ENCODE data around the gene KCNG3.

DNA sequence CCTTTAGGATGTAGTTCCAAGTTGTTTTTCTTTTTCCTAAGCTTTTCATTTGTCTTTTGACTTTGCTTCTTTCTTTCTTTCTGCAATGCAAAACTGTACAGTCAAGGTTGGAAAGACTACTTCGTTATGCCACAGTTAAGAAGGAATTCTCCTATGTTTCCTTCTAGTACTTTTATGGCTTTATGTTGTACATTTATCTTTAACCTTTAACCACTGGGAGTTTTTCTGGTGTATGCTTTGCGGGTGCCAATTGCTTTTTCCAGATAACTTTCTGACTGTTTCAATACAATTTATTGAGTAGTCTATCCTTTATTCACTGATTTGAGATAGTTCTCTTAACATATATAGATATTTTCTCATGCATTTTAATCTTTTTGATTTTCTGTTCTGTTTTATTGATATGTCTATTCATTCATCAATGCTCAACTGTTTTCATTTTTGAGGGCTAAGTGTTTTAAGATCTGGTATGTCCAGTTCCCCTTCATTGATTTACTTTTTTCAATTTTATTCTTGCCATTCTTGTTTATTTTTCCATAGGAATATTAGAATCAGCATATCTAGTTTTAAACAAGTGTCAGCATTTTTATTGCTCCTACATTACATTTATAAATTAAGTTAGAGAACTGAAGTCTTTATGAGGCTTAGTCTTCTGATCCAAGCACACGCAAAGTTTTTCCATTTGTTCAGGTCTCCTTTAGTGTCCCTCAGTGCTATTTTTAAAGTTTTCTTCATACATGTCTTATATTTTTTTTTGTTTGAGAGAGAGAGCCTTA, 82.9 kb downstream of the KCNG3 start:
- no peak for TF ChIP-seq CTCF (IDR thresholded peaks at IDR 0.05)
- TF ChIP-seq POLR2A (IDR thresholded peaks at IDR 0.05): no peak

All from testis (tissue), 2 donors.